ENCODE results near the gene JARID2. TPM values are rescaled to one million over a fixed set of nuclear protein-coding genes. Genes with fewer than 3 reads are reported as not detected.

The JARID2 gene
- total RNA-seq, 2 experiments from 2014 or later = 19.0 to 19.5 TPM

DNA sequence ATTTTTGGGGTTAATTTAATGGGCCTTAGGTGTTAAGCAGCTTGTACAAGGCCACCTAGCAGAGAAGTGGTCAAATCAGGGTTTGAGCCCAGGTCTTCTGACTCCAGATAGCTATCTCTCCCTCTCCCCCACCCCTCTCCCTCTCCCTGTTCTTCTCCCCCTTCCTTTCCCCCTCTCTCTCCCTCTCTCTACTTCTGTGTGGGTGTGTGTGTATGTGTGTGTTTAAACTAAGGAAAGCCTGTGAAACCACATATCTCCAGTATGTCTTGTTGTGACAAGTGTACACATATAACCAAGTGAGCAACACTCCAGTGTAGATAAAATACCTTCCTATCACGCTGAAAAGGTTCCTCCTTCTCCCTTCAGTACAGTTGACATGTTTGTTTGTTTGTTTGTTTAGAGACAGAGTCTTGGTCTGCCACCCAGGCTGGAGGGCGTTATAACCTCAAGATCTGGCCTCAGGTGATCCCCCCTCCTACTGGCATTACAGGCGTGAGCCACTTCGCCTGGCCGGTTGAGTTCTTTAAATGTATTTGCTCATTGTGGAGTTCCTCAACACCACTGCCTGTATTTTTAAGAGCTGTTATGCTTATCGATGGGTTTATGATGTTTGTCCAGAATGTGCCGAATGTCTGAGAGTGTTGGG lies 140.4 kb downstream of the JARID2 start:
- no peak for DNase-seq (ENCODE audit: low spot score)
- no peaks in the 10 kb centered on the region for H3K36me3 ChIP-seq (ENCODE audit: insufficient read depth, low read length)
- no peak overlapping the region for H3K4me2 ChIP-seq (ENCODE audit: low read length)
- H3K9me2 ChIP-seq (ENCODE audit: insufficient read depth, low read length) = no peaks in the 10 kb centered on the region
- no peaks in the 10 kb centered on the region for H3K79me2 ChIP-seq (ENCODE audit: insufficient read depth, low read depth, low read length)
- intact Hi-C loops (cut with micrococcal nuclease; ENCODE audit: unreplicated experiment) = no loop called here
- CTCF ChIA-PET (ENCODE audit: unreplicated experiment) = no interaction called here
- H3K27ac ChIP-seq (ENCODE audit: low read depth, low read length, poor library complexity, severe bottlenecking) = no peak overlapping the region
- no TSS peak for BruUV-seq (replicated peaks)
- TF ChIP-seq, protein P1, sequence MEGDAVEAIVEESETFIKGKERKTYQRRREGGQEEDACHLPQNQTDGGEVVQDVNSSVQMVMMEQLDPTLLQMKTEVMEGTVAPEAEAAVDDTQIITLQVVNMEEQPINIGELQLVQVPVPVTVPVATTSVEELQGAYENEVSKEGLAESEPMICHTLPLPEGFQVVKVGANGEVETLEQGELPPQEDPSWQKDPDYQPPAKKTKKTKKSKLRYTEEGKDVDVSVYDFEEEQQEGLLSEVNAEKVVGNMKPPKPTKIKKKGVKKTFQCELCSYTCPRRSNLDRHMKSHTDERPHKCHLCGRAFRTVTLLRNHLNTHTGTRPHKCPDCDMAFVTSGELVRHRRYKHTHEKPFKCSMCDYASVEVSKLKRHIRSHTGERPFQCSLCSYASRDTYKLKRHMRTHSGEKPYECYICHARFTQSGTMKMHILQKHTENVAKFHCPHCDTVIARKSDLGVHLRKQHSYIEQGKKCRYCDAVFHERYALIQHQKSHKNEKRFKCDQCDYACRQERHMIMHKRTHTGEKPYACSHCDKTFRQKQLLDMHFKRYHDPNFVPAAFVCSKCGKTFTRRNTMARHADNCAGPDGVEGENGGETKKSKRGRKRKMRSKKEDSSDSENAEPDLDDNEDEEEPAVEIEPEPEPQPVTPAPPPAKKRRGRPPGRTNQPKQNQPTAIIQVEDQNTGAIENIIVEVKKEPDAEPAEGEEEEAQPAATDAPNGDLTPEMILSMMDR (conservative IDR thresholded peaks at IDR 0.05; ENCODE audit: low read length) = no peak
- TF ChIP-seq EZH2phosphoT487 (IDR thresholded peaks at IDR 0.05; ENCODE audit: borderline replicate concordance, low read depth, low read length) = no peak
- H4K20me1 ChIP-seq (ENCODE audit: insufficient read depth, low read length) = peaks cover 8% of the 10 kb centered on the region
- POLR2A ChIA-PET = no interaction called here
- no peak overlapping the region for H3K4me3 ChIP-seq (ENCODE audit: low read depth, low read length, poor library complexity, severe bottlenecking)
- H3K4me1 ChIP-seq (ENCODE audit: insufficient read depth, low read length, poor library complexity, severe bottlenecking) = peaks cover 23% of the 10 kb centered on the region
- no peak overlapping the region for H2AFZ ChIP-seq (ENCODE audit: low read length)
- H3K9me3 ChIP-seq (ENCODE audit: low read length) = no peaks in the 10 kb centered on the region

DNA sequence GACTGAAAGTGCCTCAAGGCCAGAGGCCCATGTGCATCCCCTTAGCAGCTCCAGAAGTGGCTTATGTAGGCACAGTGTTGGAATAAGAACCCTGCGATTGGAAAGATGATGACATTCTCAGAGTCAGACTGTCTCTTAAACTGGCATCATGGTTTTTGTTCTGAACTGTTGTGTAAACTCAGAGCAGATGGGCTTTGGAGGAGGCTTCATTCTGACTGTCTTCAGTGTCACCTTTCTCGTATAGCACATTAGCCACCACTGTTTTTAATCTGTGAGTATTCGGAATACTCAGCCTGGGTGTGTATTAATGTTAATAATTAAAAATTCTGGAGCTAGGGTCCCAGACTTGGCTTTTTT lies 140.9 kb downstream of the JARID2 start:
- BruUV-seq (replicated peaks) = no TSS peak
- DNase-seq (ENCODE audit: low spot score) = no peak
- H3K4me2 ChIP-seq (ENCODE audit: low read length) = no peak overlapping the region
- POLR2A ChIA-PET = interaction anchor here (0.5 to 1.0 kb wide), 3 partner anchors 9 to 368 kb away, joined by 3 to 5 read pairs (median 3); no protein-coding TSS in a partner anchor
- no peaks in the 10 kb centered on the region for H3K9me3 ChIP-seq (ENCODE audit: low read length)
- no peak overlapping the region for H3K4me3 ChIP-seq (ENCODE audit: low read depth, low read length, poor library complexity, severe bottlenecking)
- no peaks in the 10 kb centered on the region for H3K79me2 ChIP-seq (ENCODE audit: insufficient read depth, low read depth, low read length)
- H3K27ac ChIP-seq (ENCODE audit: low read depth, low read length, poor library complexity, severe bottlenecking) = no peak overlapping the region
- CTCF ChIA-PET (ENCODE audit: unreplicated experiment) = no interaction called here
- no peaks in the 10 kb centered on the region for H3K36me3 ChIP-seq (ENCODE audit: insufficient read depth, low read length)
- intact Hi-C loops (cut with micrococcal nuclease; ENCODE audit: unreplicated experiment) = no loop called here
- TF ChIP-seq EZH2phosphoT487 (IDR thresholded peaks at IDR 0.05; ENCODE audit: borderline replicate concordance, low read depth, low read length) = no peak
- TF ChIP-seq, protein P1 (conservative IDR thresholded peaks at IDR 0.05; ENCODE audit: low read length) = no peak
- H4K20me1 ChIP-seq (ENCODE audit: insufficient read depth, low read length) = peaks cover 8% of the 10 kb centered on the region
- no peaks in the 10 kb centered on the region for H3K9me2 ChIP-seq (ENCODE audit: insufficient read depth, low read length)
- peaks cover 23% of the 10 kb centered on the region for H3K4me1 ChIP-seq (ENCODE audit: insufficient read depth, low read length, poor library complexity, severe bottlenecking)
- H2AFZ ChIP-seq (ENCODE audit: low read length) = no peak overlapping the region

DNA sequence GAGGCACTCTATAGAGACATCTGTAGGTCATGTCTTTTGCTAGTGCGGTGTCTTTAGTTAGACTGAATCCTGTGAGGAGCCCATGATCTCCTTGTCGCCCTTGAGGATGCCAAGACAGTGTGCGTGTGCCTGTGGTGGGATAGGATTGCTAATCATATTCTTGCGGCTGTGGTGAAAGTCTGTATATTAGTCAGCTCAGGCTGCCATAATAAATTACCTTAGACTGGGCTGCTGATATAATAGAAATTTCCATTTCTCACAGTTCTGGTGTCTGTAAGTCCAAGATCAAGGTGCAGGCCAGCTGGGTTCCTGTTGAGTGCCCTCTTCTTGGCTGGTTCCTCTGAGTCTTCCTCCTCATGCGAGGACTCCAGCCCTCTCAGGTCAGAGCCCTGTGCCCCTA lies 141.2 kb downstream of the JARID2 start:
- no TSS peak for BruUV-seq (replicated peaks)
- Histone ChIP-seq H4K20me1 (ENCODE audit: insufficient read depth, low read length) (peaks cover 8% of the 10 kb centered on the region), H3K27ac (ENCODE audit: low read depth, low read length, poor library complexity, severe bottlenecking) (no peak overlapping the region), H3K4me1 (ENCODE audit: insufficient read depth, low read length, poor library complexity, severe bottlenecking) (peaks cover 23% of the 10 kb centered on the region), H3K4me2 (ENCODE audit: low read length) (no peak overlapping the region), H3K9me3 (ENCODE audit: low read length) (no peaks in the 10 kb centered on the region), H3K4me3 (ENCODE audit: low read depth, low read length, poor library complexity, severe bottlenecking) (no peak overlapping the region), H3K9me2 (ENCODE audit: insufficient read depth, low read length) (no peaks in the 10 kb centered on the region), H2AFZ (ENCODE audit: low read length) (no peak overlapping the region), H3K36me3 (ENCODE audit: insufficient read depth, low read length) (no peaks in the 10 kb centered on the region), H3K79me2 (ENCODE audit: insufficient read depth, low read depth, low read length) (no peaks in the 10 kb centered on the region)
- ChIA-PET CTCF (ENCODE audit: unreplicated experiment) (no interaction called here), POLR2A (interaction anchor here (0.5 to 1.0 kb wide), 3 partner anchors 9 to 368 kb away, joined by 3 to 5 read pairs (median 3); no protein-coding TSS in a partner anchor)
- no peak for TF ChIP-seq EZH2phosphoT487 (IDR thresholded peaks at IDR 0.05; ENCODE audit: borderline replicate concordance, low read depth, low read length)
- TF ChIP-seq, protein P1 (conservative IDR thresholded peaks at IDR 0.05; ENCODE audit: low read length) = no peak
- intact Hi-C loops (cut with micrococcal nuclease; ENCODE audit: unreplicated experiment) = no loop called here
- DNase-seq (ENCODE audit: low spot score) = no peak
